ENCODE results near the gene CLASP1.
"Not testable (repeated sequence)": the region's sequence is repeated elsewhere in the genome, so short reads cannot be mapped to it uniquely, and the experiment has no call there.

The CLASP1 gene

GRCh38 chr2:121483021-121483420, 166.2 kb downstream of the CLASP1 start:
- DNase-seq (ENCODE audit: low spot score), result no peak
- TF ChIP-seq, protein P1, sequence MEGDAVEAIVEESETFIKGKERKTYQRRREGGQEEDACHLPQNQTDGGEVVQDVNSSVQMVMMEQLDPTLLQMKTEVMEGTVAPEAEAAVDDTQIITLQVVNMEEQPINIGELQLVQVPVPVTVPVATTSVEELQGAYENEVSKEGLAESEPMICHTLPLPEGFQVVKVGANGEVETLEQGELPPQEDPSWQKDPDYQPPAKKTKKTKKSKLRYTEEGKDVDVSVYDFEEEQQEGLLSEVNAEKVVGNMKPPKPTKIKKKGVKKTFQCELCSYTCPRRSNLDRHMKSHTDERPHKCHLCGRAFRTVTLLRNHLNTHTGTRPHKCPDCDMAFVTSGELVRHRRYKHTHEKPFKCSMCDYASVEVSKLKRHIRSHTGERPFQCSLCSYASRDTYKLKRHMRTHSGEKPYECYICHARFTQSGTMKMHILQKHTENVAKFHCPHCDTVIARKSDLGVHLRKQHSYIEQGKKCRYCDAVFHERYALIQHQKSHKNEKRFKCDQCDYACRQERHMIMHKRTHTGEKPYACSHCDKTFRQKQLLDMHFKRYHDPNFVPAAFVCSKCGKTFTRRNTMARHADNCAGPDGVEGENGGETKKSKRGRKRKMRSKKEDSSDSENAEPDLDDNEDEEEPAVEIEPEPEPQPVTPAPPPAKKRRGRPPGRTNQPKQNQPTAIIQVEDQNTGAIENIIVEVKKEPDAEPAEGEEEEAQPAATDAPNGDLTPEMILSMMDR (IDR thresholded peaks at IDR 0.05; ENCODE audit: extremely low read depth, insufficient read depth, missing control alignments), result no peak
- in situ Hi-C loops (cut with MboI; ENCODE audit: low pct_unique_long_range_greater_than_20kb, low sequenced_read_pairs, unreplicated experiment), result no loop called here

DNA sequence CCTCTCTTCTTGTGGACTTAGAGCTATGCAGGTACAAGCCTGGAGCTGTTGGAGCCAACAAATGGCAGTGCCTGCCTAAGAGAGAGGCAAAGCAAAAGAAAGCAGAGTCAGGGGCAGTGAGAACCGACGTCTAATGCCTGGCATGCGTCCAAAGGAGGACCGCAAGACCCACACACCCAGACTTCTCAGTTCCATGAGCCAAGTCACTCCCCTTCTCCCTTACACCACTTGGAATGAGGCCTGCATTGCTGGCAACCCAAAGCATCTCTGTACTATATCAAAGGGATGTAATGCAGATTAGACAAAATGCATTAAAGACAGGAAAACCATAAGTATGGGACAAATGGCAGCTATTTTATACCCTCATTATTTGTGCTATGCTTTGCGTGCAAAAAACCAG, 168.4 kb downstream of the CLASP1 start:
- TF ChIP-seq, protein P1 (IDR thresholded peaks at IDR 0.05; ENCODE audit: extremely low read depth, insufficient read depth, missing control alignments), result no peak
- DNase-seq (ENCODE audit: low spot score), result no peak
- in situ Hi-C loops (cut with MboI; ENCODE audit: low pct_unique_long_range_greater_than_20kb, low sequenced_read_pairs, unreplicated experiment), result no loop called here

DNA sequence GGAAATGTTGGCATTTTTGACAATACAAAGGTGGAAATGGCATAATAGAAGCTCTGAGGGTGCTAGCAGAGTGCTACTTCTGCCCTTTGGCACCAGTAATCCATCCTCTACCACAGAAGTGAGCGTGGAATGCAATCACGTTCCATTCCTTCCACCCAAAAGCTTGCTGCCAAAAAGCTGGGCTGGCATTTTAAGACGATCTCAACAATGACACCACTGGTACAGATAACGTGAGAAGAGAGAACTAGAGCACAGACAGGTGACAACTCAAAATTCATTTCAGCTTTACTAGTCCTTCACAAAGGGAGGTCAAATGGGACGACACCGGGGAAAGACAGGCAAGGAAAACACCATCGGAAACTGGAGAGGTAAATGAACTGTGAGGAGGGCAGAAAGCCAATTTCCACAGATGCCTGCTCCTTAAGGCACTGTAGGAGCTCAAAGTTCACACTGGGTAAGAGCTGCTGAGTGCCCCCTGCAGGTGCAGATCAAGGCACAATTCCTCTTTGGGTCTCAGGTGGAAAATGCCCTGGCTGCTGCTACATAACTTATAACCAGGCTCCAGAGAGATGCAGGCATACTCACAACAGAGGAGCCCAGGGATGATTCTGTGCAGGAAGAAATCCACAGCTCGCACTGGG, 169.3 kb downstream of the CLASP1 start:
- in situ Hi-C loops (cut with MboI; ENCODE audit: low pct_unique_long_range_greater_than_20kb, low sequenced_read_pairs, unreplicated experiment), result no loop called here
- TF ChIP-seq, protein P1 (IDR thresholded peaks at IDR 0.05; ENCODE audit: extremely low read depth, insufficient read depth, missing control alignments), result no peak
- no peak for DNase-seq (ENCODE audit: low spot score)

DNA sequence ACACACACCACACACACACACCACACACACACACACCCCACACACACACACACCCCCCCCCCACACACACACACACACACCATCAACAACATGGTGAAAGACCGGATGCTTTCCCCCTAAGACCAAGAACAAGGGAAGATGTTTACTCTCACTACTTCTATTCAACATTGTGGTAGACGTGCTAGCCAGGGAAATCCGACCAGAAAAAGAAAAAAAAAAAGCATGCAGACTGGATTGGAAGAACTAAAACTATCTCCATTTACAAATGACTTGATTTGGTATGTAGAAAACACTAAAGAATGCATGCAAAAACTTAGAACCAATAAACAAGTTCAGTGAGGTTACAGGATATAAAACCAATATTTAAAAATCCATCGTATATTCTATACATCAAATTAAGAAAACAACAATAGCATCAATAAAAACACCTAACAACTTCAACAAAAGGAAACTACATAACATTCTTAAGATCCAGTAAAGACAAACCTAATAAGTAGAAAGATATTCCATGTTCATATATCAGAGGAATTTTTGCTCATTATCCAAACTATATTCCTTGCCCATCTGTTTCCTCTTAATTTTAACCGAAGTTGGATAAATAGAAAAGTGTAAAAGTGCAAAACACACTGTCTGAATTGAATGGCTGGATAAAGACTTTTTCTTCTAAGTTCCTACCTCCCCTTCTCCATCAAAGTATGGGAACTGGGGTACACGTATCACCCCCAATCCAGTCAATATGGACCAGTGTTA, 170.1 kb downstream of the CLASP1 start:
- in situ Hi-C loops (cut with MboI; ENCODE audit: low pct_unique_long_range_greater_than_20kb, low sequenced_read_pairs, unreplicated experiment), result no loop called here
- TF ChIP-seq, protein P1 (IDR thresholded peaks at IDR 0.05; ENCODE audit: extremely low read depth, insufficient read depth, missing control alignments), result no peak
- no peak for DNase-seq (ENCODE audit: low spot score)

DNA sequence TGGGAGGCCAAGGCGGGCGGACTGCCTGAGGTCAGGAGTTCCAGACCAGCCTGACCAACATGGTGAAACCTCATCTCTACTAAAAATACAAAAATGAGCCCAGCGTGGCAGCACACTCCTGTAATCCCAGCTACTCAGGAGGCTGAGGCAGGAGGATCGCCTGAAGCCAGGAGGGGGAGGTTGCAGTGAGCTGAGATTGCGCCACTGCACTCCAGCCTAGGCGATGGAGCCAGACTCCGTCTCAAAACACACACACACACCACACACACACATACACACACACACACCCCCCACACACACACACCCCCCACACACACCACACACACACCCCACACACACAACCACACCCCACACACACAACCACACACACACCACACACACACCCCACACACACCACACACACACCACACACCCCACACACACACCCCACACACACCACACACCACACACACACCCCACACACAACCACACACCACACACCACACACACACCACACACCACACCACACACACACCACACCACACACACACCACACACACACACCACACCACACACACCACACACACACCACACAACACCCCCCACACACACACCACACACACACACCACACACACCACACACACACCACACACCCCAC, 170.8 kb downstream of the CLASP1 start:
- DNase-seq (ENCODE audit: low spot score); in situ Hi-C loops (cut with MboI; ENCODE audit: low pct_unique_long_range_greater_than_20kb, low sequenced_read_pairs, unreplicated experiment): not testable (repeated sequence)

GRCh38 chr2:121476684-121477083, 172.6 kb downstream of the CLASP1 start:
- no peak for DNase-seq (ENCODE audit: low spot score)
- TF ChIP-seq, protein P1 (IDR thresholded peaks at IDR 0.05; ENCODE audit: extremely low read depth, insufficient read depth, missing control alignments), result no peak
- in situ Hi-C loops (cut with MboI; ENCODE audit: low pct_unique_long_range_greater_than_20kb, low sequenced_read_pairs, unreplicated experiment), result no loop called here
